ENCODE measurements around the gene PRPF38B. TPM values are rescaled to one million over a fixed set of nuclear protein-coding genes. Genes with fewer than 3 reads are reported as not detected.
A peak's percentile ranks its signal among the peaks of the same experiment; 100 is the strongest.

The PRPF38B gene
- total RNA-seq, 1 experiment from 2014 or later = 46.4 TPM

GRCh38 chr1:108719656-108720435, 27.7 kb downstream of the PRPF38B start:
- H4K20me1 ChIP-seq (ENCODE audit: insufficient read depth) = no peaks in the 10 kb centered on the region
- DNase-seq (ENCODE audit: low read depth, low spot score) (peak; percentile 65), ATAC-seq (peak; percentile 92)
- no peaks in the 10 kb centered on the region for H3K27me3 ChIP-seq (ENCODE audit: insufficient read depth, low read length)
- TF ChIP-seq SP1 (IDR thresholded peaks at IDR 0.05; ENCODE audit: low read depth) = peak; percentile 59; the same call in 1 of the 2 replicates
- TF ChIP-seq ZFX (IDR thresholded peaks at IDR 0.05) = peak; percentile 9; the same call in 1 of the 2 replicates
- TF ChIP-seq CBX3 (IDR thresholded peaks at IDR 0.05; ENCODE audit: low read depth) = no peak
- TF ChIP-seq JUND (IDR thresholded peaks at IDR 0.05) = peak; percentile 67
- peak; percentile 80 for TF ChIP-seq FOSL1 (IDR thresholded peaks at IDR 0.05; ENCODE audit: low read depth)
- TF ChIP-seq RAD21 (IDR thresholded peaks at IDR 0.05; ENCODE audit: low read depth) = no peak
- TF ChIP-seq ZNF274 (IDR thresholded peaks at IDR 0.05; ENCODE audit: low read depth, low read length) = no peak
- TF ChIP-seq EGR1 (IDR thresholded peaks at IDR 0.05; ENCODE audit: low read depth) = no peak
- TF ChIP-seq MAX (IDR thresholded peaks at IDR 0.05) = peak; percentile 55; the same call in 1 of the 2 replicates
- TF ChIP-seq SIN3A (IDR thresholded peaks at IDR 0.05; ENCODE audit: low read depth) = no peak
- no peak for TF ChIP-seq EZH2 (IDR thresholded peaks at IDR 0.05)
- TF ChIP-seq TCF7L2 (IDR thresholded peaks at IDR 0.05; ENCODE audit: borderline replicate concordance, extremely low read depth, insufficient read depth, insufficient read length) = peak; percentile 34
- TF ChIP-seq YY1 (IDR thresholded peaks at IDR 0.05; ENCODE audit: extremely low read depth, insufficient replicate concordance, low read depth, low read length) = no peak
- no peak for TF ChIP-seq CTCF (IDR thresholded peaks at IDR 0.05 in 2 of 3, conservative IDR thresholded peaks at IDR 0.05 in 1 of 3; ENCODE audit: borderline replicate concordance in 1 of 3, insufficient read depth in 1 of 3, low read depth in 2 of 3, low read length in 2 of 3)
- H3K27ac ChIP-seq (ENCODE audit: low read depth, low read length) = peak overlapping the region; percentile 11; the same call in 1 of the 2 replicates
- no TSS peak for BruUV-seq (replicated peaks)
- H3K79me2 ChIP-seq (ENCODE audit: insufficient read depth, low read length) = no peaks in the 10 kb centered on the region
- peak overlapping the region in 1 of 2 experiments; percentile 39; a peak in 2 of 4 replicates for H3K4me3 ChIP-seq (replicated peaks in 1 of 2; ENCODE audit: low read depth in 1 of 2, low read length in 2 of 2)
- ChIA-PET CTCF (no interaction called here), RAD21 (ENCODE audit: low non-redundant PET in 1 of 2, low total read pairs in 2 of 2, uncharacterized antibody in 2 of 2, unreplicated experiment in 2 of 2) (interaction anchor here in 1 of 2 experiments (0.8 kb wide), 1 partner anchor 27 kb away, joined by 3 read pairs; the partner anchor contains the start of gene STXBP3), POLR2A (no interaction called here)
- peaks cover 5 to 24% of the 10 kb centered on the region in 2 experiments for H3K4me1 ChIP-seq (ENCODE audit: control insufficient read depth in 1 of 2, insufficient read depth in 2 of 2, low read length in 2 of 2)
- no peaks in the 10 kb centered on the region for H3K36me3 ChIP-seq (ENCODE audit: control insufficient read depth in 1 of 2, insufficient read depth in 2 of 2, low read length in 2 of 2)
- H3K9me3 ChIP-seq (ENCODE audit: control insufficient read depth in 1 of 2, insufficient read depth in 1 of 2, low read depth in 1 of 2, low read length in 2 of 2) = no peaks in the 10 kb centered on the region
- peak overlapping the region; percentile 75 for H3K4me2 ChIP-seq (ENCODE audit: low read length)
- H2AFZ ChIP-seq (ENCODE audit: low read depth, low read length, poor library complexity, severe bottlenecking) = peak overlapping the region; percentile 49
- no peaks in the 10 kb centered on the region for H3K9me2 ChIP-seq (ENCODE audit: insufficient read depth)
- peak overlapping the region; percentile 41 for H3K9ac ChIP-seq (ENCODE audit: low read length)
- intact Hi-C loops (cut with micrococcal nuclease) = no loop called here
